GM03348 (cell line): ENCODE data around the gene XRCC5.

Experiments
- DNase-seq: peaks from one replicate; pipeline ENCODE4 v3.0.0; 2012; ENCODE audit warnings: low spot score

XRCC5 gene

DNA sequence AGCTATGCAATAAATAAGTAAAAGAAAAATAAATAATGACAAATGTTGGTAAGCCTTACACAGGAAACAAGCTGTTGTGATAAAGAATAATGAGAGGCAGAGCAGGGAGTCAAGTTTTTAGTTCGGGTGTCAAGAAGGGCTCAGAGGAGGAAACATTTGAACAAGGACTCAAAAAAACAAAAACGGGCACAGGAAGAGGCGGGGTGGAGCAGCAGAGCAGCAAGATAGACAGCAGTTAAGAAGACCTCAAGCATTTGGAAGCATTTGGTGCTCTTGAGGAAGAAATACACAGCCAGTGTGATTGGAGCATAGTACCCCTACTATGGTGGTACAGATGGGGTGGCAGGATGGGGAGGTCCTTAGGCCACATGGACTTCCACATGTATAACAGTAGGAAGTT lies 24.6 kb upstream of the XRCC5 start:
- DNase-seq = no peak

DNA sequence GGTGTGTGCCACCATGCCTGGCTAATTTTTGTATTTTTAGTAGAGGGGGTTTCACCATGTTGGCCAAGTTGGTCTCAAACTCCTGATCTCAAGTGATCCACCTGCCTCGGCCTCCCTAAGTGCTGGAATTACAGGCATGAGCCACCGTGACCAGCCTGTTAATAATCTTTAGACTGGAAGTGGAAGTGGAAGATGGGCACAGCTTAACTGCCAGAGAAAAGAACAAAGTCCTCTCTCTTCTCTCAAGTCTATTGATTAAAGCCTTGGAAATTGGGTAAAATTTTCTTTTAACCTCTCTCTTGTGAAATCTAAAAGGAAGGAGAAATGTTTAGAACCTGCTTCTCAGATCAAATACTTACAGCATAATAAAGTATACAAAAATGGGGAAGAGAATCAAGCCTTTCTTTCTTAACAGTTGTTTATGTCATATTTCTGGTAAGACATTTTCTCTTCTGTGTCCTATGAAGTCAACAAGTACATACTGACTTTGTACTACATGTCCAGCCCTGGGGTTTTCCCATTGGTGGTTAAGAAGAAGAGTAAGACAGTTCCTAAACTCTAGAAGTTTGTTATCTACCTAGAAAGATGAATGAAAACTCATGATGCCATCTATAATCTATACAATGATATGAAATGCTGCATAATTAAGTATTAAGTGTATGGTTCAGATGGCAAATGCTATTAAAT lies 22.8 kb upstream of the XRCC5 start:
- DNase-seq = no peak

DNA sequence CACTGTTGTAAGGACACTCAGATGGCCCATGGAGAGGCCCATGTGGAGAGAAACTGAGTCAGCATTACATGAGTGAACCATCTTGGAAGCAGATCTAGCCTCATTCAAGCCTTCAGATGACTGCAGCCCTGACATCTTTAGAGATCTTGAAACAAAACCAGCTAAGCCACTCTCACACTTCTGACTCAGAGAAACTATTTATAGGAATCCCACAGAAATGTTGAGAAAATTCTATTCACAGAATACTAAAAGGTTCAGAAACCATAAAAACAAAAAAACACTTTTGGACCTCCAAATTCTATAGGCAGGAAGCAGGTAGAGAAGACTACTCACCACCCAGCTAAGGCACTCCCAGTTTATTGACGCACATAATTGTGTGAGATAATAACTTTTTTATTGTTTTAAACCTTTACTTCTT lies 18.8 kb upstream of the XRCC5 start:
- DNase-seq = peak; percentile 20

DNA sequence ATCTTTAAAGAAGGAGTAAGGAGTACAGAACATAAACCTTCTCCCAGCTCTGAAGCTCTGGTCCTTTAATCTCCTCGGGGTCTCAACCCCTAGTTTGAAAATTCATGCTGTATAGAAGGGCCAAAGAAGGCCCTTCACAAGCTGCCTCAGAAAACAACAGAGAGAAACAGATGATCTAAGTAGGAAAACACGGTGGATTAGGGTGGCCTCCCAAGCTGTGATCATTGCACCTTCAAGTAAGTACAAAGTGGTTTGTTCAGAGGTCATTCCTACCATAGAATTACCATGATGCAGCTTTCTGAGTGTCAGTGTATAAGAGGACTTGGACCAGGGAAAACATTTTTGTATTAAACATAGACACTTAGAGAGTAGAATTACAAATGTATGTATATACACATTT lies 16.5 kb upstream of the XRCC5 start:
- DNase-seq = no peak

DNA sequence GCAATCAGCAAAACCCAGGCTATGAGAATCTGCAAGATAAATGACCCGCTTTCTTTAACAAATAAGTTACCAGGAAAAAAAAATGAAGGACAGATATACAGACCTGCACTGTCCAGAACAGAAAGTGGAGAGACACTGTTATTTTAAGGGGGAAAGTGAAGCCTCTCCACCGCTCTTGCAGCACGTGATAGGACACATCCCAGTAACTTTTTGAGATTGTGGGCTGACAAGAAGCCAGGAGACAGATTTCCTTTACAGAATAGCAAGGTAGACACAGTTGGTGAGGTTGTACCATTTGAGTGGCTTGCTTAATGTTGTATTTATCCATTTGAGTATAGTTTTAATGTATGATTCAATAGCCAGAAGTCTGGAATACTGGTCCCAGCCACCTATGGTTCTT lies 14.4 kb upstream of the XRCC5 start:
- no peak for DNase-seq

DNA sequence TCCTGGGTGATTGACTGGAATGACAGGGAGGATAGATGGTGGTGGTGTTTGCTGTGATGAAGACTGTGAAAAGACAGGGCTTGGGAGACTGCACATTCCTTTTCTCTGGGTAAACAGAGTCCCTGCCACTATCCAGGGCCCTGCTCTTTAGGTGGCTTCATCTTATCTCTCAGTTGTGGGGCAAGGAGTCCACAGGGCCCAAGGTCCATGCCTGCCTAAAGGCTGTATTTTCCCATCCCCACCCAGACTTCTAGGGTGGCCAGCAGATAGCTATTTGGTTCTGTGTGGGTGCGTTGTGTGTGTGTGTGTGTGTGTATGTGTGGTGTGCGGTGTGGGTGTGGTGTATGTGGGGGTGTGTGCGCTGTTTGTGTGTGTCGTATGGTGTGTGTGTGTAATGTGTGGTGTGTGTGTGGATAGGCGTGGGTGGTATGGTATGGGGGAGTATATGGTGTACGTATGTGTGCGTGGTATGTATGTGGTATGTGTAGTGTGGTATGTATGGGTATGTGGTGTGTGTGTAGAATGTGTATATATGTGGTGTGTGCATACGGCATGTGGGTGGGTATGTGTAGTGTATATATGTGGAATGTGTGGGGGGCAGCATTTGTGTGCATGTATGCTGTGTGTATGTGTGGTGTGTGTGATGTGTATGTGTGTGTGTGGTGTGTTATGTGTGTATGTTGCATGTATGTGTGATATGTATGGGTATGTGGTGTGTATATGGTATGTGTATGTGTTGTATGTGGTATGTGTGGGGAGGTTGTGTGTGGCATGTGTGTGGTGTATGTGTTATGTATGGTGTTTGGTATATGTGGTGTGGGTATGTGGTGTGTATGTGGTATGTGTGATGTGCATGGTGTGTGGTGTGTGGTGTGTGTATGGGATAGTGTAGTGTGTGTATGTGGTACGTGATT lies 10.5 kb upstream of the XRCC5 start:
- no peak for DNase-seq

DNA sequence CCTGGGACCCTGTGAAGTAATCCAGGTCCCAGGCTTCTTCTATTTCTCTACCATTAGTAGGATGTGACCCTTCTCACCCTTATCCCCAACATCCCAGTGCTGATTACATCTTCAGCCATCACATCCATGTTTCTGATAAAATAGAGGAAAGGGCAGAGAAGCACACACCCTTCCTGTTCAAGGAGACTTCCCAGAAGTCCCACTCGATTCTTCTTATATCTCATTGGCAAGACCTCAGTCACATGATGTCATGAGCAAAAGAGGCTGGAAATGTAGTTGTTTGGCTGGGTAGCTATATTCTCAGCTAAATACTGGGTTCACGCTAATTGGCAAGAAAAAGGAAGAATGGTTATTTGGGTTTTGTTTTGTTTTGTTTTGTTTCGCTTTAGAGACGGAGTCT lies 8.0 kb upstream of the XRCC5 start:
- no peak for DNase-seq

DNA sequence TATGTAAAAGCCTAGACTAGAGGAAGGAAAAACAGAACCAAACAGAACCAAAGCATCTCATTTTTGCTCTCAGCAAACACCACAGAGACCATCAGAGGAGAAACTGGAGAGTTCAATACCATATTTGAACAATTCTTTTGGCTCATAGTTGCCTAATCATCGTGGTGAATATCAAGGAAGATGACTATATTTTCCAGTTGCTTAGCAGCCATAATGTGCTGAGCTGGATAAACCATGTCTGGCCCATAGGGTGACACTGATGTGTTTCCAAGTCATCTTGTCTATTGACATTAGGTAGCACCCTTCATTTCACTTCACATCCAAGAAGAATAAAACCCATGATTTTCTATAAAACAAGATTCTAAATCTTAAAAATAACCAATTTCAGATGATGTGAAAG lies 5.9 kb upstream of the XRCC5 start:
- no peak for DNase-seq

DNA sequence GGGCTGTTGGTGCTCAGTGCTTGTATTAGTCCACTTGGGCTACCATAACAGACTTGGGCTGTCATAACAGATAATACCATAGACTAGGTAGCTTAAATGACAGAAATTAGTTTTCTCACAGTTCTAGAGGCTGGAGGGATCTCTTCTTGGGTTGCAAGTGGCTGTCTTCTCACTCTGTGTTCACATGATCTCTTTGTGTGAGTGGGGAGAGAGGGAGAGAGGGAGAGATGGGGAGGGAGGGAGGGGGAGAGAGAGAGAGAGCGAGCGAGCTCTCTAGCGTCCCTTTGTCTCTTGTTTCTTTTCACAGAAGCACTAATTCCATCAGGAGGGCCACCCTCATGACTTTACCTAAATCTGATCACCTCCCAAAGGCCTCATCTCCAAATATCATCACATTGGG lies 4.5 kb upstream of the XRCC5 start:
- DNase-seq = no peak

DNA sequence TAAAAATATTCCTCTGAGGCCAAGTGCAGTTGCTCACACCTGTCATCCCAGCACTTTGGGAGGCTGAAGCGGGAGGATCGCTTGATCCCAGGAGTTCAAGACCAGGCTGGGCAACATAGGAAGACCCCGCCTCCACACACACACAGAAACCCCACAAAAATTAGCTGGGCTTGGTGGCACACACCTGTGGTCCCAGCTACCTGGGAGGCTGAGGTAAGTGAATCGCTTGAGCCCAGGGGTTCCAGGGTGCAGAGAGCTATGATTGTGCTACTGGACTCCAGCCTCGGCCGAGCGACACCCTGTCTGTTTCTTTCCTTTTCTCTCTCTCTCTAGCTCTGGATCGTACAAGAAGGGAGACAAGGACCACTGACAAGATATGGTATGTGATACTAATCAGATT lies 1.8 kb upstream of the XRCC5 start:
- no peak for DNase-seq

DNA sequence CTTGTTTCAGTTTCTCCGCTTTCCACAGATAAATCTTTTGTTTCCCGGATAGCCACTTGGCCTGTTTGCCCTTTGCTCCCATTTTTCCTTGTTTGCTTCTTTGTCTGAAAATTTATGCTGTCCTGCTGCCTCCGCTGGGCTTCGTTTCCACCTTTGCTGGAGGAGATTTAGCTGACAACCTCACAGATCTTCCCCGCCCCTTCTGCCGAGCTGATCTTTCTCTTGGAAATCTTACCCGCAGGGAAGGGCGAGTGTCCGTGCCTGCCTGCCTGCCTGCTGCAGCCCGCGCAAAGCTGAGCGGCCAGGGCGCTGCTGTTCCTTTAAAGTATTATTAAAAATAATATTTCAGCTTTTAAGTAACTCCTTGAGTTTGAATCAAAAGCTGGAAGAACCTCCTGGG lies 1.4 kb upstream of the XRCC5 start:
- DNase-seq = no peak

DNA sequence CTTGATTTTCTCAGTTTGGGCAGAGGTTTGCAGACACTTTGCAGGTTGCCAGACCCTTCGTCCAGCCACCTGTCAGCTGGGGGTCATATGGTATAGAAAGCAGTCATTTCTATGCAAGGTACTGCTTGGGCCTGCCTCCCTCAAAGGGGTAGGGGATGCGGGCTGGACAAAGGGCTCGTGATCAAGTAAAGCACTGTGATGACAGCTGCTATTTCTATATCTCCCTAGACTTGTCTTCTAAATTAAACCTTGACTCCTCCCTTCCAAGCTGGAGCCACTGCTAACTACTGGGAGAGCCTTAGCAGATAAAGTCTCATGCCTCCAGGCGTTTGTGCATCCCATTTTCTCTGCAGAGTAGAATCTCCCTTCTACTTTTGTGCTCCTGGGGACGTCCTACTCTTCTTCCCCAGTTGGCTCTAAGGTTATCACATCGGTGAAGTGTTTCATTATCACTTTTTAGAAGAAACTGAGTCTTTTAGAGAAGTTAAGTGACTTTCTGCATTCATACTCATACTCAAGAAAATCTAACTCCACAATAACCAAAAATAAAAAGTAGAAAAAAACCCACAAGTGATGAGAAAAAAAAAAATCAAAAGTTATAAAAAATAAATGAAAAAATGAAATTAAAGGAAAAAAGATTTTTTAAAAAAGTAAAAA lies 710 bp upstream of the XRCC5 start:
- DNase-seq = no peak

DNA sequence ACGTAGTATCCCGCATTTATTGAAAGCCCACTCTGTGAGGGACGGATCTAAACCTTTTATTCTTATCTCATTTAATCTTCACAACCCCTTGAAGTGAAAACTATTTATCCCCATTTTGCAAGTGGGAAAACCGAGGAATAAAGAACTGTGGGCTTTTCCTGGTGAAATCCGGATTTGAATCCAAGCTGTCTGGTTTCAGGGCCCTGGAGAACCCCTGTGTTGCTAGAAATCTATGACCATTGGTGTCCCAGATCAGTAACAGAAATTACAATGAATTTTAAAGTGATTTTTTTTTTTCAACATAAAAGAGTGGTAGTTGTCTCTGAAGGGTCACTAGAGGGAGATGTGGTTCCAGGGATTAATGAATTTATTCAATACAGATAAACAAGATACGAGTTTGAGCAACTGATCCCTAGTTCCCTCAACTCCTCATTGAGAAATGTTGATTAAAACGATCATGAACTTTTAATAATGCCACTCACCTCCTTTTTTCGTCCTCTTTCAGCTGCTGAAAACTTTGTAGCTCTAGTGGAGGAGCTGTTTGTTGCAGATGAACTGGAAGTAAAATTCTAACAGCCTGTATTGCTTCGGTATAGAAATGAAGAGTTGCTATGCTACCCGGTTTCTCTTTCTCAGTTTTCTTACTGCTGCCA lies 940 bp downstream of the XRCC5 start:
- peak; percentile 52 for DNase-seq

DNA sequence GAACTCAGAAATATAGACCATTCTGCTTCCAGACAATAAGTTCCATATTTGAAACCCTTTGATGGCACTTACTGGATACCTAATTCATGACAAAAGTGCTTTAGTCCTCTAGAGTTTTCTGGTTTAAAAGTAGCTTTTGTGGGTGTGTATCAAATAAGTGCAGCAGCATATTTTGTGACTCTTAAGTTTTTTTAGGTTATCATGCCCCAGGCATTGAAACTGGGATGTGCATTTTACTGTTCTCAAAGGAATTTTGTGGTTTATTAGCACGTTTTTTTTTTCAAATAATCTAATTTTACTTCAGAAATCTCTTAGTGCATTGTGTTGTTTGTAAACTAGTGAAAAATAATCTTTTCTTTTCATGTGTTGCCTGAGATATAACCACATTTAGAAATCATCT lies 1.5 kb downstream of the XRCC5 start:
- no peak for DNase-seq

DNA sequence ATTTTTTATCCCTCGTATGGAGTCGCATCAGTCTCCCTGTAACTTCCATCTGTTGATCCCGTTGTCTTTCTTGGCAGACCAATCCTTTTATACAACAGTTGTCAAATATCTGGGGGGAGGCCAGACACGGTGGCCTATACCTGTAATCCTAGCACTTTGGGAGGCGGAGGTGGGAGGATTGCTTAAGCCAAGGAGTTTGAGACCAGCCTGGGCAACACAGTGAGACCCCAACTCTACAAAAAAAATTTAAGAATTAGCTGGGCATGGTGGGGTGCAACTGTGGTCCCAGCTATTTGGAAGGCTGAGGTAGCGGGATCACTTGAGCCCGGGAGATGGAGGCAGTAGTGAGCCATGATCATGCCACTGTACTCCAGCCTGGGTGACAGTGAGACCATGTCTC lies 2.0 kb downstream of the XRCC5 start:
- no peak for DNase-seq

DNA sequence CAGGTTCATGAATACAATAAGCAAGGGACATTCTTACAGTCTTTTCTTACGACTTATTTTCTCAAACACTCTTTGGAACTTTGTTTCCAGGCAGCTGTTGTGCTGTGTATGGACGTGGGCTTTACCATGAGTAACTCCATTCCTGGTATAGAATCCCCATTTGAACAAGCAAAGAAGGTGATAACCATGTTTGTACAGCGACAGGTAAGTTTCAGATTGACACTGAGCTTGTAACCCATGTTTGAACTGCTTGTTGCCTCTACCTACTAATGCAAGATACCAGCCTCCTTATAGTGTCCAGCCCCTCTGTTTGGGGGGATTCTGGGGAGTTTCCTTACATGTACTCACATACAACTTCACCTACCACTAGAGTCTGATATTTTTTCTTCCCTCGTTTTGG lies 3.8 kb downstream of the XRCC5 start:
- DNase-seq = no peak

DNA sequence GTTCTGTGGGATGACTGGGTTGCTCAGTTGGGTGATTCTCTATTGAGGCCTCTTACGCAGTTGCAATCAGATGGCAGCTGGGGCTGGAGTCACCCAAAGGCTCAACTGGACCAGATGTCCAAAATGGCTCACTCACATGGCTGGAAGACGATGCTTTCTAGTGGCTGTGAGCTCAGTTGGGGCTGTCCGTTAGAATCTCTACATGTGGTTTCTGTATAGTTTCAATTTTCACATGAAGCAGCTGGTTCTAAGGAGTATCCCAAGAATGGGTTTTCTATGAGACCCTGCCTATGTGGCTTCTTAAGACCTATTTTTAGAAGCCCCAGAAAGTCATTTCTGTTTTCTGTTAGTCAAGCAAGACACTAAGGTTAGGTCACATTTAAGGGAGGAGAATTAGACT lies 4.4 kb downstream of the XRCC5 start:
- DNase-seq = no peak

DNA sequence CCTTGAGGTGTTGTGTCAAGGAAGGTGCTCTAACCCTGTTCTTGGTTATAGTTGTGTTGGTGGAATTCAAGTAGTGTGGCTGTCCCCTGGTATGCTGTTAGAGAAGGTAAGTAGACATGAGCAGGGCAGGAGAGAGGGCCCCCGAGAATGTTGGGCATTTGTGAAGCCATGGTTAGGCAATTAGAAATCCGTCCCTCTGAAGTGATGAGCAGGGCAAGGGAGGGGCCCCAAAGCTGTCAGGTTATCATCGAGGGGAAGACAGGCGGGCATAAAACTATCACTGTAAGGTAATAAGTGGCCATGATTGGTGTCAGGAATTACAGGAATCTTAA lies 5.2 kb downstream of the XRCC5 start:
- no peak for DNase-seq

DNA sequence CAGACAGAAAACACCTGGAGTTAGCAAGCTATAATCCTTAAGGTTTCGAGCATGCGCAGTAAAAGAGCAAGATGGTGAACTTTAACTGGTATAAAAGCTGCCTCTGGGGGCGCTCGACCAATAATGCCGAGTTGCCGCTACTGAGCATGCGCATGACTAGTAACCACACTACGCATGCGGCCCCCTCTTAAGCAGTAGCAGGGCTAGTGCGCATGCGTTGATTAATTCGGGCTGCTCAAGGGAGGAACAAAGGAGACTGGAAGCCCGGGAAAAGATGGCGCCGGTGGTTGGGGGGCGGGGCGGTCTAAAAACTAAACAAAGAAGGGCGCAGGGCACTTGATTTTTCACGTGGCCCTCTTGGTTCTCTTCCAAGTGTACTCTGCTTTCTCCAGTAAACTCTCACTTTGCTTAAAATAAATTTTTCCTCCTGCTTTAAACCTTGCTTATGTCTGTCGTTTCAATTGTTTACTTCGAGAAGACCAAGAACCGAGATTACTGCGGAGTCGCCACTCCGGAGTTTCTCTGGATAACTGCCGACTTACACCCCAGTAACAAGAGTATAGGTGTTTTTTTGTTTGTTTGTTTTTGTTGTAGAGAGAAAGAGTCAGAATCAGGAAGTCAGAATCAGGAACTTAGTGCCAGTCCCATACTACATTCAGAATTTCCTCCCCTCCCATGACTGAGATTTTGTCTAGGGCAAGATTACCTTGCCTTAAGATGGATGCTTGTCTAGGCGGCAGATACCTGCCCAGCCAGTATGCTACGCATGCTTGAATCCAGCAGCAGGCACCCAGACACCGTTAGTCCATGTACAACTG lies 5.8 kb downstream of the XRCC5 start:
- peak; percentile 98 for DNase-seq

DNA sequence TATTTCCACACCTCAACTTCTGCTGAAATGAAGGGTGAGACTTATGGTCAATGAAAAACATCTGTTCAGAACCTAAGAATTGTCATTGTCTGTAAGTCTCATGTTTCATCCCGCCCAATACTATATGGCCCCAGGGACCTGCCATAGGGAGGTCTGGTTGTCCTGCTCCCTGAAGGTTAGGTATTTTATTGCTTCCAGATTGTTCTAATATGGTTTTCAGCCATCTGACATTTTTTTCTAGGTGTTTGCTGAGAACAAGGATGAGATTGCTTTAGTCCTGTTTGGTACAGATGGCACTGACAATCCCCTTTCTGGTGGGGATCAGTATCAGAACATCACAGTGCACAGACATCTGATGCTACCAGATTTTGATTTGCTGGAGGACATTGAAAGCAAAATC lies 7.3 kb downstream of the XRCC5 start:
- no peak for DNase-seq

DNA sequence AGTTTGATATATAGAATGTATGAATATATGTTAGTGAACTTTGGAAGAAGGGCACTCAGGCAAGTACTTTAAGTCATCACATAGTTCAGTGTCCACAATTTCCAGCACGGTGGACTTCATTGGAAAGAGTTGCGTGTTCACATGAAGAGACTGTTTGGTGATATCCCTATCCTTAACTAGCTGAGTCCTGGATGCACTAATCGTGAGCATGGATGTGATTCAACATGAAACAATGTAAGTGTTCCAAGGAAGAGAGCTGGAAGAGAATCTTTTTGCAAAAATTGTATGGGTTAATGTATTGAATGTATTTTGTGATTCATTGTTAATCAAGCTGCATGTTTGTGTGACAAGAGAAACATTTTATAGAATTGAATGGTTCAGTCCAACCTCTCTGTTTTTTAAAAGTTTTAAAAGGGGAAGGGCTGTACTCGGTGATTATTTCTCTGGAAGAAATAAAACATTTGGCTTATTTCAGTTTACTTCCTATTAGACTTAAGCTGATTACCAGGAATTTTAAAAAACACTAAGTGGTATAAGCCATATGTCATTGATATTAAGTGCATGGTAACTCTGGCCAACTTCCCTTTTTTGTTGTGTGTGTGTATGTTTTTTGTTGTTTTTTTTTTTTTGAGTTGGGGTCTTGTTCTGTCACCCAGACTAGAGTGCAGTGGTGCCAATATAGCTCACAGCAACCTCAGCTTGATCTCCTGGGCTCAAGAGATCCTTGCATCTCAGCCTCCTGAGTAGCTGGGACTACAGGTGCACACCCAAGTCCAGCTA lies 8.6 kb downstream of the XRCC5 start:
- no peak for DNase-seq
